ENCODE measurements around the gene RAD50. TPM values are rescaled to one million over a fixed set of nuclear protein-coding genes. Genes with fewer than 3 reads are reported as not detected.

The RAD50 gene
- total RNA-seq, 1 donor from 2014 or later: 50.2 TPM

- no peak for DNase-seq (ENCODE audit: low spot score, unreplicated experiment)
- Mint-ChIP-seq H3K36me3 (ENCODE audit: insufficient read depth) (no peaks in the 10 kb centered on the region), H3K4me3 (ENCODE audit: low read depth) (no peak overlapping the region), H3K27ac (no peak overlapping the region), H3K9me3 (ENCODE audit: low read depth) (no peaks in the 10 kb centered on the region), H3K27me3 (peaks cover 32% of the 10 kb centered on the region), H3K4me1 (ENCODE audit: low read depth) (peaks cover 2% of the 10 kb centered on the region)
- TF ChIP-seq CTCF (IDR thresholded peaks at IDR 0.05; ENCODE audit: unreplicated experiment): no peak
Observed at GRCh38 chr5:132669966-132670882, 113.4 kb downstream of the RAD50 start.

- Mint-ChIP-seq H3K4me1 (ENCODE audit: low read depth) (peaks cover 2% of the 10 kb centered on the region), H3K27me3 (peaks cover 28% of the 10 kb centered on the region), H3K4me3 (ENCODE audit: low read depth) (no peak overlapping the region), H3K9me3 (ENCODE audit: low read depth) (no peaks in the 10 kb centered on the region), H3K36me3 (ENCODE audit: insufficient read depth) (no peaks in the 10 kb centered on the region), H3K27ac (no peak overlapping the region)
- no peak for TF ChIP-seq CTCF (IDR thresholded peaks at IDR 0.05; ENCODE audit: unreplicated experiment)
- no peak for DNase-seq (ENCODE audit: low spot score, unreplicated experiment)
Observed at GRCh38 chr5:132671000-132671399, 114.2 kb downstream of the RAD50 start.

- Mint-ChIP-seq H3K27ac (no peak overlapping the region), H3K36me3 (ENCODE audit: insufficient read depth) (no peaks in the 10 kb centered on the region), H3K4me3 (ENCODE audit: low read depth) (no peak overlapping the region), H3K27me3 (peaks cover 22% of the 10 kb centered on the region), H3K9me3 (ENCODE audit: low read depth) (no peaks in the 10 kb centered on the region), H3K4me1 (ENCODE audit: low read depth) (peaks cover 2% of the 10 kb centered on the region)
- TF ChIP-seq CTCF (IDR thresholded peaks at IDR 0.05; ENCODE audit: unreplicated experiment): no peak
- DNase-seq (ENCODE audit: low spot score, unreplicated experiment): no peak
Observed at GRCh38 chr5:132673488-132673887, 116.7 kb downstream of the RAD50 start.

- TF ChIP-seq CTCF (IDR thresholded peaks at IDR 0.05; ENCODE audit: unreplicated experiment): no peak
- no peak within 1 kb of the TSS for H3K27ac Mint-ChIP-seq
- H3K27me3 Mint-ChIP-seq: peaks cover 22% of the 10 kb centered on the region
- H3K4me1 Mint-ChIP-seq (ENCODE audit: low read depth): peaks cover 2% of the 10 kb centered on the region
- H3K9me3 Mint-ChIP-seq (ENCODE audit: low read depth): no peaks in the 10 kb centered on the region
- H3K4me3 Mint-ChIP-seq (ENCODE audit: low read depth): no peak within 1 kb of the TSS
- DNase-seq (ENCODE audit: low spot score, unreplicated experiment): no peak
- no peaks in the 10 kb centered on the region for H3K36me3 Mint-ChIP-seq (ENCODE audit: insufficient read depth)
Observed at GRCh38 chr5:132673939-132674630, 117.3 kb downstream of the RAD50 start, which contains the start of gene IL4. Gene IL4 (plus strand): TSS chr5:132673989. CDS start chr5:132674051, 62 bp downstream.

GRCh38 chr5:132674671-132675506 is 118.1 kb downstream of the RAD50 start:
- no peak overlapping the region for H3K4me3 Mint-ChIP-seq (ENCODE audit: low read depth)
- DNase-seq (ENCODE audit: low spot score, unreplicated experiment): no peak
- H3K36me3 Mint-ChIP-seq (ENCODE audit: insufficient read depth): no peaks in the 10 kb centered on the region
- H3K9me3 Mint-ChIP-seq (ENCODE audit: low read depth): no peaks in the 10 kb centered on the region
- peaks cover 2% of the 10 kb centered on the region for H3K4me1 Mint-ChIP-seq (ENCODE audit: low read depth)
- no peak for TF ChIP-seq CTCF (IDR thresholded peaks at IDR 0.05; ENCODE audit: unreplicated experiment)
- peaks cover 22% of the 10 kb centered on the region for H3K27me3 Mint-ChIP-seq
- H3K27ac Mint-ChIP-seq: no peak overlapping the region

Data from progenitor cell of endocrine pancreas (in vitro differentiated cells).